GM23338 (cell line): ENCODE data around the gene AOPEP.

ENCODE experiments used
- EZH2 ChIP-seq: fragments of 200-600 bp; sonication (generic); IDR thresholded peaks from one replicate; pipeline ENCODE4 v1.8.0; 2017; ENCODE audit warnings: antibody characterized with exemption, mild to moderate bottlenecking, low read depth; ENCODE audit not compliant: unreplicated experiment
- EZH2phosphoT487 ChIP-seq: fragments of 200-600 bp; sonication (generic); IDR thresholded peaks from one replicate; pipeline ENCODE4 v1.8.1; 2018; ENCODE audit warnings: antibody characterized with exemption; ENCODE audit not compliant: unreplicated experiment
- POLR2AphosphoS5 ChIP-seq: IDR thresholded peaks from 2 replicates; pipeline ENCODE4 v1.6.1; 2016; ENCODE audit warnings: antibody characterized with exemption, low read depth
- ZNF114 ChIP-seq: fragments of 250-450 bp; sonication (Bioruptor Pico); IDR thresholded peaks from 2 replicates; pipeline ENCODE4 v1.5.0; 2020; ENCODE audit warnings: mild to moderate bottlenecking, moderate library complexity
- TF ChIP-seq, protein P1 (sequence below), 2 experiments: fragments of 200-600 bp in 1 of 2; sonication (generic) in 1 of 2; conservative IDR thresholded peaks; 2 replicates each; pipeline versions ENCODE4 v1.5.1 to v1.6.1; 2016 to 2017; ENCODE audit warnings: antibody characterized with exemption in 2 of 2, low read depth in 2 of 2, mild to moderate bottlenecking in 2 of 2, moderate library complexity in 1 of 2
- TF ChIP-seq, protein P2 (sequence below): IDR thresholded peaks from 2 replicates; pipeline ENCODE4 v1.6.1; 2016; ENCODE audit warnings: antibody characterized with exemption

DNA sequence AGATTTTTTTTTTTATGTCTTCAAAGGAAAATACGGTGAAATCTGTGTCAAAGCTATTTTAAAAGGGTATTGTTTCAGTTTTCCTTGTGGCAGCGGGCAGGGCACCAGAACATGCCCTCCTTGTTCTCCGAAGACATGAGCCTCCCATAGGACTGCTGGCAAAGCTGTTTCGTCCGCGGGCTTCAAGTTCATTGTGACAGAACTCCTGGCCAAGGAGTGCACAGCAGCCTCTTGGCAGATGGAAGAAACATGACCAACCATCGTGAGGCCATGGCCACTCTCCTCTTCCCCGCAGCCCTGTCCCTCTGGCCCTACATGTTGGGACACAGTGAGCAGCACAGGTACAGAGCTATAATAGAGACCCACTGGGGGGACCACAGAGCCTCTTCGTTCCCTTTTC is 99.5 kb downstream of the AOPEP start:
- TF ChIP-seq, protein P1, sequence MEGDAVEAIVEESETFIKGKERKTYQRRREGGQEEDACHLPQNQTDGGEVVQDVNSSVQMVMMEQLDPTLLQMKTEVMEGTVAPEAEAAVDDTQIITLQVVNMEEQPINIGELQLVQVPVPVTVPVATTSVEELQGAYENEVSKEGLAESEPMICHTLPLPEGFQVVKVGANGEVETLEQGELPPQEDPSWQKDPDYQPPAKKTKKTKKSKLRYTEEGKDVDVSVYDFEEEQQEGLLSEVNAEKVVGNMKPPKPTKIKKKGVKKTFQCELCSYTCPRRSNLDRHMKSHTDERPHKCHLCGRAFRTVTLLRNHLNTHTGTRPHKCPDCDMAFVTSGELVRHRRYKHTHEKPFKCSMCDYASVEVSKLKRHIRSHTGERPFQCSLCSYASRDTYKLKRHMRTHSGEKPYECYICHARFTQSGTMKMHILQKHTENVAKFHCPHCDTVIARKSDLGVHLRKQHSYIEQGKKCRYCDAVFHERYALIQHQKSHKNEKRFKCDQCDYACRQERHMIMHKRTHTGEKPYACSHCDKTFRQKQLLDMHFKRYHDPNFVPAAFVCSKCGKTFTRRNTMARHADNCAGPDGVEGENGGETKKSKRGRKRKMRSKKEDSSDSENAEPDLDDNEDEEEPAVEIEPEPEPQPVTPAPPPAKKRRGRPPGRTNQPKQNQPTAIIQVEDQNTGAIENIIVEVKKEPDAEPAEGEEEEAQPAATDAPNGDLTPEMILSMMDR (conservative IDR thresholded peaks at IDR 0.05; ENCODE audit: low read depth in 2 of 2) = no peak
- TF ChIP-seq EZH2phosphoT487 = no peak
- no peak for TF ChIP-seq EZH2
- no peak for TF ChIP-seq ZNF114
- TF ChIP-seq, protein P2, sequence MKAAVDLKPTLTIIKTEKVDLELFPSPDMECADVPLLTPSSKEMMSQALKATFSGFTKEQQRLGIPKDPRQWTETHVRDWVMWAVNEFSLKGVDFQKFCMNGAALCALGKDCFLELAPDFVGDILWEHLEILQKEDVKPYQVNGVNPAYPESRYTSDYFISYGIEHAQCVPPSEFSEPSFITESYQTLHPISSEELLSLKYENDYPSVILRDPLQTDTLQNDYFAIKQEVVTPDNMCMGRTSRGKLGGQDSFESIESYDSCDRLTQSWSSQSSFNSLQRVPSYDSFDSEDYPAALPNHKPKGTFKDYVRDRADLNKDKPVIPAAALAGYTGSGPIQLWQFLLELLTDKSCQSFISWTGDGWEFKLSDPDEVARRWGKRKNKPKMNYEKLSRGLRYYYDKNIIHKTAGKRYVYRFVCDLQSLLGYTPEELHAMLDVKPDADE = no peak
- no peak for TF ChIP-seq POLR2AphosphoS5
